Colon (tissue), 2 donors: Measurements from ENCODE around the gene ADGRA1.
"Not testable (repeated sequence)": the region's sequence is repeated elsewhere in the genome, so short reads cannot be mapped to it uniquely, and the experiment has no call there.

Source experiments
- FAIRE-seq: peaks from 2 replicates; lab custom pipeline; 2012; peaks lifted over from hg19 to GRCh38; lab: Jason Lieb, UNC
- donor health status: control.
- donor health status: control.

Gene ADGRA1

DNA sequence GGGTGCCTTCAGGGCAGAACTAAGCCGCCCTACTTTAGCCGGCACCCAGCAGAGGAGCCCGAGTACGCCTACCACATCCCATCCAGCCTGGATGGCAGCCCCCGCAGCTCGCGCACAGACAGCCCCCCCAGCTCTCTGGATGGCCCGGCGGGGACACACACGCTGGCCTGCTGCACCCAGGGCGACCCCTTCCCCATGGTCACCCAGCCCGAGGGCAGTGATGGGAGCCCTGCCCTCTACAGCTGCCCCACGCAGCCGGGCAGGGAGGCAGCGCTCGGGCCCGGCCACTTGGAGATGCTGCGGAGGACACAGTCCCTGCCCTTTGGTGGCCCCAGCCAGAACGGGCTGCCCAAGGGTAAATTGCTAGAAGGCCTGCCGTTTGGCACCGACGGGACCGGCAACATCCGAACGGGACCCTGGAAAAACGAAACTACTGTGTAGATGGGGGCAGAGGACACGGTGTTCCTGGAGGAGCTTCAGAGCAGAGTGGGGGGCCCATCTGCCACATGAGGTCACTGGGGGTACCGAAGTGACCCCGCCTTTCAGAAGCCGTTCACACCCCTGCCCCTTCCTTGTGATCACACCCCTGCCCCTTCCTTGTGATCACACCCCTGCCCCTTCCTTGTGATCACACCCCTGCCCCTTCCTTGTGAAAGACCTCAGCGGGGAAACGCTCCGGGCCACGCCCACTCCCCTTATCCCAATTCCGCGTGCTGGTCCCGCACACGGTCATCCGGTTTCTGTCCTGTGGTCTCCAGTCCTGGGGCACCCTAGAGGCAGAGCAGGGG, 41.5 kb downstream of the ADGRA1 start:
- no peak for FAIRE-seq

DNA sequence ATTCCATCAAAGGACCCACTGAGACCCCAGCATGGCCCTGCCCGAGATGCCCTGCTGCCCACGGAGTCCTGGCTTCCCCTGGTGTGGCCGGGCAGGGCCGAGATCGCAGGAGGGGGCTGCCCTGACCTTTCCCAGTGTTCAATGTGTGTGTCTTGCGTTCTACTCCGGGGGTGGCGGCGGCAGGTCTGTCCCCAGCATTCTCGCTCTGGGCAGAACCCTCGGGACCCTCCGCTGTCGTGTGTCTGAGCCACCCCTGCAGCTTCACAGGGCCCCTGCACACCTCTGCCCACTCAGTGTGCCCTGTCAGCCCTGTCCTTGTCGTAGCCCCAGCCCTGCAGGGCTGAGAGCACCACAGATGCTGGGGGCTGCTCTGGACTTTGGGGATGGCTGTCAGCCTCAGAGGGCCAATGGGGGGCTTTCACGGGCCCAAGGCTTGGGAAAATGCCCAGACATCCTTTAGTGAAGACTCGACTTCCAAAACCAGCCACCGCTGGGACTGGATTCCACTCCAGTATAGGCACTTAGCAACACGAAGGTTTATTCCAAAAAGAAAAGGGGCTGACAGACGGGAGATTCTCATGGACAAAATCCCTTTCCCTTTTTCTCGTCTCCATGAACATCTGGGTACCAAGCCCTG, 42.3 kb downstream of the ADGRA1 start:
- FAIRE-seq: no peak

DNA sequence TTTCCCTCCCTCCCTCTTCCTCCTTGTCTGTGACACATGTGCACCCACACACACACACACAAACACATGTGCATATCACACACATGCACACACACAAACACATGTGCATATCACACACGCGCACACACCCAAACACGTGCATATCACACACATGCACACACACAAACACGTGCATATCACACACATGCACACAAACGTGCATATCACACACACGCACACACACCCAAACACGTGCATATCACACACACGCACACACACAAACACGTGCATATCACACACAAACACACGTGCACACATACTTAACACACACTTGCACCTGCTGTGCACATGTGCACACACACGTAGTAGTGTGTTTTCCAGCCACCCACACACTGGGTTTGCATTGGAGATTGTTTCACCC, 42.9 kb downstream of the ADGRA1 start:
- no peak for FAIRE-seq

DNA sequence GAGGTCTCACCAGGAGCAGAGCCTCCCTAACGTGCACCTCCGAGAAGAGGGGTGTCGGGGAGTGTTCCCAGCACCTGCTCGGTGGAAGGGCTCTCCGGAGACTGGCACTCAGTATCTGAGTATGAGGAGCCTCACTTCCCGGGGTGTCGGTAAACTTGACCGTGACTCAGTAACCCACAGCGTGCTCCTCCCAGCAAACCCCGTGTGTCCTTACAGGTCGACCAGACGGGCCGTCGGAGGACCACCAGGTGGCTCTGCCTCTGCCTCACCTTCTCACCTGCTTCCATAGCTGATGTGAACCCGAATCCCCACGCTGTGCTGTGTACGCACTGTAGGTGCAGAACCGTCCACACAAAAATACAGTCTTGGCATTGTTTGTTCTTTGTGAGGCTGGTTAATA, 43.3 kb downstream of the ADGRA1 start:
- no peak for FAIRE-seq

DNA sequence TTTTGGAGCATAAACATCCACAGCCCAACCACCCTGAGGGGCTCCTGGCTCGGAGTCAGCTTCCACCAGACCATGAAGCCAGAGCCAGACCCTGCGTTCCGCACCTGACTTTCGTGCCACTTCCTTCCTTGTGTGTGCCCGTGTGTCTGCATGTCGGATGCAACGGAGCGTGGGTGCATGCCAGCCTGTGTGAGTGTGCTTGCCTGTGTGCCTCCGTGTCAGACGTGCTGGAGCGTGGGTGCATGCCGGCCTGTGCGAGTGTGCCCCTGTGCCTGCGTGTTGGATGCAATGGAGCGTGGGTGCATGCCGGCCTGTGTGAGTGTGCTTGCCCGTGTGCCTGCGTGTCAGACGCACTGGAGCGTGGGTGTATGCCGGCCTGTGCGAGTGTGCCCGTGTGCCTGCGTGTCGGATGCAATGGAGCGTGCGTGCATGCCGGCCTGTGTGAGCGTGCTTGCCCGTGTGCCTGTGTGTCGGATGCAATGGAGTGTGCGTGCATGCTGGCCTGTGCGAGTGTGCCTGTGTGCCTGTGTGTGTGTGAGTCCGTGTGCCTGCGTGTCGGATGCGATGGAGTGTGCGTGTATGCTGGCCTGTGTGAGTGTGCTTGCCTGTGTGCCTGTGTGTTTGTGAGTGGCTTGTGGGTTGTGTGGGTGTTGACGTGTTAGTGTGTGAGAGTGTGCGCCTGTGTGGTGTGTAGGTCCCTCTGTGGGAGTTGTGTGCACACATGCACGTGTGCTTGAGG, 44.2 kb downstream of the ADGRA1 start:
- no peak for FAIRE-seq

GRCh38 chr10:133132473-133133291, 45.0 kb downstream of the ADGRA1 start:
- FAIRE-seq: no peak

GRCh38 chr10:133133471-133134231, 45.9 kb downstream of the ADGRA1 start:
- FAIRE-seq: no peak

- no peak for FAIRE-seq
These were observed 46.8 kb downstream of the ADGRA1 start for GRCh38 chr10:133134411-133135115.

DNA sequence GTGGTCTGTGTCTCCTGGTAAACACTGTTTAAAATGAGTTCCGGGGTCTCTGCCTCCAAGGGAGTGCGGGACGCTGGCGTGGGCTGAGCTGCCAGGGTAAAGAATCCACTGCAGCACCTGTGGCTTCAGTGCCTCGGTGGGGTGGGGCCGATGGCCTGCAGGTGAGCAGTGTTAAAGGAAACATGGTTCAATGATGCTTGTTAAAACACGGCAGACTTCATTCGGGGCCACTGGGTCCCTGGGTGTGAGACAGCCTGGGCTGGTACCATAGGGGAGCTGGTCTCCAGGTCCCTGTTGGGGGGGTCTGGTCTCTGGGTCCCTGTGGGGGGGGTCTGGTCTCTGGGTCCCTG, 47.4 kb downstream of the ADGRA1 start:
- no peak for FAIRE-seq

- FAIRE-seq: not testable (repeated sequence)
These were observed 49.9 kb downstream of the ADGRA1 start for GRCh38 chr10:133137486-133138145.

GRCh38 chr10:133139551-133140065, 51.9 kb downstream of the ADGRA1 start:
- FAIRE-seq: no peak

DNA sequence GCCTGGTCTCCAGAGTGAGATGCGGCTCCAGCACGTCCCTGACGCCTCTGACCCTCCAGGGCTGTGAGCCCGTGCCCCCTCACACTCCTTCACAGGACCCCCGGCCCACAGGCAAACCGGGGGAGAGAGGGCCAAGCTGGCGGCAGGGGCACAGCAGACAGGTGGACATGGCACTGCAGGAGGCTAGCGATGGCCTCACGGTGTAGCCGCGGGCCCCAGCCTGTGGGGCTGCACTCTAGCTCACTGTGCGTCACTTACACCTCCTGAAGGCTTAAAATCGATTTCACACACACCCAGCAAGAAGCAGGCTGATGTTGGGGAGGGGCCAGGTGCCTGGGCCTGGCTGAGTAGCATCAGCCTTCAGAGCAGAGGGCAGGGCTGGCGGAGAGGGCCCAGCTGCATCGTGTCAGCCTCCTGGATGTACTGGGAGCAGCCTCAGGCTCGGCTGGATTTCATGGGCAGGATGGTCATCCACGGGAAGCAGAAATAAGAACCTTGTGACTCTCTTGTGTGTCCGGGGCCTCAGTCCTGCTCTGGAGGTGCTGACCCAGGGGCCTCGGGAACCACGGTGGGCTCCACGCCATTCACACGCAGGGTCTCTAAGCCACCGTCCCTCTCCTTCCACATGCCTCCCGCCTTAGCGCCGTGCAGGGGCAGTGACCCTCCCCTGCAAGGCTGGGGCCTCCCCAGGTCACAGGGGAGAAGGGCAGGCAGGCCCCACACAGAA, 52.9 kb downstream of the ADGRA1 start:
- no peak for FAIRE-seq

- FAIRE-seq: no peak
These were observed 53.6 kb downstream of the ADGRA1 start for GRCh38 chr10:133141144-133141957.

DNA sequence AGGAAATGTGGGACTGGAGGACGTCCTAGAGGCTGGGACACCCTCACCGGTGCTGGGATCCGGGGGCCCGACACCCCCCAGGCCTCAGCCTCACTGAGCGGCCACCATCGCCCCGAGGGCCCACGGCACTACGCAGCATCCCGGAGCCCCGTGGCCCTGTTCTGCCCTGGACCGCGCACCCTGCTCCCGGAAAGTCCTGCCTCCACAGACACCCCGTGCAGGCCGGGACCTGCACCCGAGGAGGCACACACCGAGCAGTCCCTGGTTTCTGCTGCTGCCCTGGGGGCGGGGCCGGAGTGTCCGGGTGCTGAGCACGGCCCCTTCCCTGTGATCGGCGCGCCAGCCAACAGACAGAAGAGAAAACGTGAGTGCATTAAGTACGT, 54.2 kb downstream of the ADGRA1 start:
- FAIRE-seq: no peak

DNA sequence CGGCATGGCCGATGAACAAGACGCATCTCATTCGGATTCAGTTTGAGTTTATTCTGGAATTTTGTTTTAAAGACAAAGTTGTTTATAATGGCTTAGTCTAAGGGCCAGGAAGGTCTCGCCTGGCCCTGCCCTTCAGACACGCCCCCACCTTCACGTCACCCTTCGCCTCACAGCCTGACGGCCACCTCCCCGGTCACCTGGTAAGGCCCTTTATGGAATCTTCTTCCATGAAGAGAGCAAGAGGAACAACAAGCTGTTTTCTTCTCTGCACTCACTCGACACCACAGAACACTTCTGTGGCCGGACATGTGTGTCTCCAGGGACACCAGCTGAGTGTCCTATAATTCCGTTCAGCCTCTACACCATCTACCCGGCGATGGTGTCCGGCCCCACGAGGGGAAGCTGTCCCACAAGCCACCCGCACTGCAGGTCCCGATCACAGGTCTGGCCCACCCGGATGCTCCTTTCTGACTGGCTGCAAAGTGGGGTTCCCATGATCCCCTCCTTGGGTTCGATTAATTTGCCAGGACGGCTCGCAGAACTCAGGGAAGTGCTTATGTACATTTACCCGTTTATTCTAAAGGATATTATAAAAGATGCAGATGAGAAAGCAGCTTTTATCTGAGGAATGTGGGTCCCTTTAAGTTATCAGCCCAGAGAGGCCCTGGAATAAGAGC, 54.9 kb downstream of the ADGRA1 start:
- no peak for FAIRE-seq

- no peak for FAIRE-seq
These were observed 55.4 kb downstream of the ADGRA1 start for GRCh38 chr10:133143200-133143533.

- FAIRE-seq: peak; percentile 47
These were observed 55.8 kb downstream of the ADGRA1 start for GRCh38 chr10:133143546-133143945.

DNA sequence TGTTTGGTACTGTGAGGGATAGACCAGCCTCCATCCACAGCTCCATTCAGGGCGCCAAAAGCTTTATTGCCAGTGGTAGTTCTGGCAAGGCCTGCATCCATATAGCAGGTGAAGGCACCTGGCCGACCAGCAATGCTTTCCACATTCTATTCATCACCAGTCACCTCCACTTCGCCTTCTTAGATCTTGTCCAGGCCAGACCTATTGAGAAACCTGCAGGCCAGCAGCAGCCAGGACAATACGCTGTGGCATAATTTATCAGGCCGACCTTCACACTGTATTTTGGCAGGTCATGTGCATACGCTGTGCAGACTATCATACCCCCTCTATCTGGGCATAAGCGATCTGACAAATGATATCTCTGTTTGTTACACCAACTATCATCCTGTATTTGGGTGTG, 57.0 kb downstream of the ADGRA1 start:
- FAIRE-seq: no peak
